Breast epithelium (tissue), 3 donors: ENCODE data around the gene ADARB2.

Experiments
- CTCF ChIP-seq, 3 donors: fragments of 450-650 bp; IDR thresholded peaks; one replicate each; pipeline ENCODE4 v1.5.1; 2016 to 2017; ENCODE audit warnings: antibody characterized with exemption in 3 of 3, mild to moderate bottlenecking in 3 of 3, moderate library complexity in 3 of 3
- POLR2A ChIP-seq: fragments of 450-650 bp; IDR thresholded peaks from one replicate; pipeline ENCODE4 v1.6.1; 2016; ENCODE audit warnings: antibody characterized with exemption, mild to moderate bottlenecking, moderate library complexity

DNA sequence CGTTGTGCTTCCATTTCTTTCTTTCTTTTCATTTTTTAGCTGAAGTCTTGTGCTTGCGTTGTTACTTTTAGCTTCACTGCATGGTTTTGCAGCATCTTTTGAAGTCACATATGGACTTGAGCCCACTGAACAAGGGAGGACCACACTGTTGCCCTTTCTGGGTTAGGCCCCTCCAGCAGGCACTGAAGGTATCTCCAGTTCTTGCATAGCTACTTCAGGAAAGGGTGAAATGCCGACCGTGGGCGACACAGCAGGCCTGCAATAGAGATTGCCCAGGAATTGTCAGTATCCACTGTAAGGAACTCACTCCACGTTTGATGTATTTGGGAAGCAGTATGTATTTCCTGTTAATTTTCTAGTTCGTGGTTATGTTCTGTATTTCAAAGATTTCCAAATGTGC is 596.1 kb downstream of the ADARB2 start:
- no peak for TF ChIP-seq POLR2A
- TF ChIP-seq CTCF (IDR thresholded peaks at IDR 0.05), result no peak
